GM12801 (cell line): ENCODE data around the gene PPM1L.

ENCODE experiments used
- CTCF ChIP-seq: IDR thresholded peaks from one replicate; pipeline ENCODE4 v1.5.1; 2011; ENCODE audit warnings: control low read depth; ENCODE audit not compliant: insufficient read length; ENCODE audit errors: extremely low read depth

PPM1L gene

GRCh38 chr3:160852856-160853255 lies 96.8 kb downstream of the PPM1L start:
- TF ChIP-seq CTCF: no peak

DNA sequence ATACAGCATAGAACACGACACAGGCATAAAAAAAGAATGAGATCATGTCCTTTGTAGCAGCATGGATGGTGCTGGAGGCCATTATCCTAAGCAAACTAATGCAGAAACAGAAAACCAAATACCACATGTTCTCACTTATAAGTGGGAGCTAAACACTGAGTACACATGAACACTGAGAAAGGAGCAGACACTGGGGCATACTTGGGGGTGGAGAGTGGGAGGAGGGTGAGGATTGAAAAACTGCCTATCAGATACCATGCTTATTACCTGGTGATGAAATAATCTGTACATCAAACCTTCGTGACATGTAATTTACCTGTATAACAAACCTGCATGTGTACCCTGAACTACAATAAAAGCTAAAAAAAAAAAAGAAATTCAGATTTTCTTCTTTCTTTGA lies 100.4 kb downstream of the PPM1L start:
- no peak for TF ChIP-seq CTCF

GRCh38 chr3:160857476-160858119 lies 101.6 kb downstream of the PPM1L start:
- no peak for TF ChIP-seq CTCF

DNA sequence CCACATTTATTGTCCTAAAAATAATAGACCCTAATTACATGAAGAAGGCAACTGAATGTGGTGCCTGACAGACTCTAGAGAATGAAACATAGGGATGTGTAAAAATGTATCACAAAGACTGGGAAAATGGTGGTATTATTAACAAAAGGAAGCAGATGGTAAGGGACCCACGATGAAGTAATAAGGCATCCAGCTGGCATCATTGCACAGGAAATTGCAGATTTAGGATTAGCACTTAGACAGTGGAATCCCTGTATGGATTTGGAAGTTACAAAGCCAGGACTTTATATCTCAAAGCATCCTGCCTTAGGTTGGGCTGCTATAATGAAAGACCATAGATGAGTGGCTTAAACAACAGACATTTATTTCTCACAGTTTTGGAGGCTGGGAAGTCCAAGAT lies 104.3 kb downstream of the PPM1L start:
- no peak for TF ChIP-seq CTCF

GRCh38 chr3:160869825-160870224 lies 113.8 kb downstream of the PPM1L start:
- TF ChIP-seq CTCF: no peak

DNA sequence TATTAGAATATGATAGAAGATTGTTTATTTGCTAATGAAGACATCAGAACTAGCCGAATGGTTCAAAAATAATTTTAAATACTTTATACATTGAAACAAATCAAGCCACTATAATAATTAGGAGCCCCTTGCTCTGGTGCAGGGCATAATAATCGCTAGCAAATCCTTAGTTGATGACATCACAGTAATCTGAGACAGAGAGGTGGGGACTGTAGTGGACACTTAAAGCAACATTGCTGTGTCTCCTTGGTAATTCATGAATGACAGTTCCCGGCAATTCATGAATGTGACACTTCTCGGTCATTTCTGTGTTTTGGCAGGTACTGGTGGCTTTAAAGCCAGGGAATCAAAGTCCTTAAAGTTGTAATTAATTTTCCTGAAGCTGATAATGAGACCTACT lies 114.3 kb downstream of the PPM1L start:
- TF ChIP-seq CTCF: no peak

- TF ChIP-seq CTCF: no peak
These were observed 118.7 kb downstream of the PPM1L start for GRCh38 chr3:160874736-160875135.
